ENCODE results near the gene FBXO30.

The FBXO30 gene

GRCh38 chr6:145744619-145745018 lies 70.0 kb downstream of the FBXO30 start:
- DNase-seq, result no peak
